ENCODE data around the gene PDCD6IP. TPM values are rescaled to one million over a fixed set of nuclear protein-coding genes. Genes with fewer than 3 reads are reported as not detected.

The PDCD6IP gene
- total and polyA plus RNA-seq, 7 donors, result 30.6 to 152 (median 116) TPM

DNA sequence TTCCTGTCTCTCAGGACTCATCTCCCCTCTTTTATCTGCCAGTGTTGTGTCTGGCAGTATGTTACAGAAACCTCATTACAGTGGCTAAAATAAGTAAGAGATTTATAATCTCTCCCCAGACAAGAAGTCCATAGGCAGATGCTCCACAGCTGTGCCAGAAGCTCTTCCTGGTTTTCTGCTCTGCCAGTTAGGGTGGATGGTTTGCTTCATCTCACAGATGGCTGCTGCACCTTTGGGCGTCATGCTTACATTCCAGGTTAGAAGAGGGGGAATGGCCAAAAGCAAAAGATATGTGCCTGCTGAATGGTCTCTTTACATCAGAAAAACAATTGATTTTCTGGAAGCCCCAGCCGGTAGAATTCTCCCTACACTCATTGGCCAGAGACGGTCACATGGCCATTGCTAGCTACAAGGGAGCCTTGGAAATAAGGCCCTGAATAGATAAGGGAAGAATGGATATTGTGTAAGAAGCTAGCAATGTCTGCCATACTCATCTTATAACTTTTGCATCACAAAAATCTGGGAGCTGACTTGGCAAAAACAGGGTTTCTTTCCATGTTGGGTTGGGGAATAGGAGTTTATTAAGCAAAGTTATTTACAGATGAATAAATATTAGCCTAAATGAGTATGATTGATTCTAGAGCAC, 91.1 kb downstream of the PDCD6IP start:
- H3K27me3 ChIP-seq (ENCODE audit: insufficient read depth in 3 of 3, low read length in 2 of 3), result no peaks in the 10 kb centered on the region
- ATAC-seq (no peak), DNase-seq (no peak)
- no peak overlapping the region for H3K4me3 ChIP-seq
- 63 to 78% (median 68%) methylated on average over 3 of the region's 3 CpGs for WGBS, 3 donors
- TF ChIP-seq, protein P1, sequence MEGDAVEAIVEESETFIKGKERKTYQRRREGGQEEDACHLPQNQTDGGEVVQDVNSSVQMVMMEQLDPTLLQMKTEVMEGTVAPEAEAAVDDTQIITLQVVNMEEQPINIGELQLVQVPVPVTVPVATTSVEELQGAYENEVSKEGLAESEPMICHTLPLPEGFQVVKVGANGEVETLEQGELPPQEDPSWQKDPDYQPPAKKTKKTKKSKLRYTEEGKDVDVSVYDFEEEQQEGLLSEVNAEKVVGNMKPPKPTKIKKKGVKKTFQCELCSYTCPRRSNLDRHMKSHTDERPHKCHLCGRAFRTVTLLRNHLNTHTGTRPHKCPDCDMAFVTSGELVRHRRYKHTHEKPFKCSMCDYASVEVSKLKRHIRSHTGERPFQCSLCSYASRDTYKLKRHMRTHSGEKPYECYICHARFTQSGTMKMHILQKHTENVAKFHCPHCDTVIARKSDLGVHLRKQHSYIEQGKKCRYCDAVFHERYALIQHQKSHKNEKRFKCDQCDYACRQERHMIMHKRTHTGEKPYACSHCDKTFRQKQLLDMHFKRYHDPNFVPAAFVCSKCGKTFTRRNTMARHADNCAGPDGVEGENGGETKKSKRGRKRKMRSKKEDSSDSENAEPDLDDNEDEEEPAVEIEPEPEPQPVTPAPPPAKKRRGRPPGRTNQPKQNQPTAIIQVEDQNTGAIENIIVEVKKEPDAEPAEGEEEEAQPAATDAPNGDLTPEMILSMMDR (IDR thresholded peaks at IDR 0.05), result no peak
- no peaks in the 10 kb centered on the region for H3K36me3 ChIP-seq (ENCODE audit: insufficient read depth in 1 of 2, low read depth in 1 of 2)
- H3K4me1 ChIP-seq, result no peaks in the 10 kb centered on the region
- H3K9me3 ChIP-seq, result no peaks in the 10 kb centered on the region
- no peak overlapping the region for H3K27ac ChIP-seq
- intact Hi-C loops (cut with DNase I), result loop anchor here (5.0 to 10.0 kb wide), 3 partner anchors 495 to 795 kb away; no protein-coding TSS in a partner anchor

DNA sequence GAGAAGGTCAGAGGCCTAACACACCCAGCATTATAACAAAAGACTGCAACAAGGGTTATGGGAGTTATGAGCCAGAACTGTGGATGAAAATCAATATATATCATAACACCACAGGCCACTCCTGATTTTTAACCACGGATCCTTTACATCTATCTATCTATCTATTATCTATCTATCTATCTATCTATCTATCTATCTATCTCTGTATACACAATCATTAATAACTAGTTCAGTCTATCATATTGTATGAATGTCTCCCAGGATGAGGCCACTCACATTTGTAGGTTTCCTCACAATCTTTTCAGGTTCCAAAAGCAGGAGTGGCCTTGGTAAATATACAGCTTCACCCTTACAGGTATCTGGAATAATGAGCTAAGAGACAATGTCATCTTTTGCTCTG, 94.2 kb downstream of the PDCD6IP start:
- no peak for ATAC-seq
- no peaks in the 10 kb centered on the region for H3K4me1 ChIP-seq
- no peak overlapping the region for H3K27ac ChIP-seq
- no peaks in the 10 kb centered on the region for H3K27me3 ChIP-seq (ENCODE audit: insufficient read depth in 3 of 3, low read length in 2 of 3)
- TF ChIP-seq, protein P1 (IDR thresholded peaks at IDR 0.05), result no peak
- H3K36me3 ChIP-seq (ENCODE audit: insufficient read depth in 1 of 2, low read depth in 1 of 2), result no peaks in the 10 kb centered on the region
- DNase-seq, result no peak
- WGBS, 3 donors, result 82 to 93% (median 86%) methylated on average over 1 of the region's 1 CpG
- no peaks in the 10 kb centered on the region for H3K9me3 ChIP-seq
- intact Hi-C loops (cut with DNase I), result no loop called here
- no peak overlapping the region for H3K4me3 ChIP-seq

DNA sequence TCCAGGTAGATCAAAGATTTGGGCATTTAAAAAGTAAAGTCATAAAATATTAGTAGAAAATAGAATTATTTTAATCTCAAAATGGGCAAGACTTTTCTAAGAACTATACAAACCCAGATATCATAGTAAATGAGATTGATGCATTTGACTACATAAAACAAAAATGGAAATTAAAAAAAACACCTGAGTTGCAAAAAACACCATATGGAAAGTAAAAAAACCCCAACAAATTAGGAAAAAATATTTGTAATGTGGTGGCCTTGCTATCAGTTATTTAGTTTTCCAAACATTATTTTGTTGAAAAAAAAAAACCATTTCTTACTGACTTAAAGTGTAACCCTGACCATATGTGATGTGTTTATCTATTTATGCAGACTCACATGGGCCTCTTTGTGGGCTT, 97.2 kb downstream of the PDCD6IP start:
- Histone ChIP-seq H3K36me3 (ENCODE audit: insufficient read depth in 1 of 2, low read depth in 1 of 2) (no peaks in the 10 kb centered on the region), H3K9me3 (no peaks in the 10 kb centered on the region), H3K4me3 (no peak overlapping the region), H3K27me3 (ENCODE audit: insufficient read depth in 3 of 3, low read length in 2 of 3) (no peaks in the 10 kb centered on the region), H3K4me1 (no peaks in the 10 kb centered on the region), H3K27ac (no peak overlapping the region)
- ATAC-seq, result no peak
- intact Hi-C loops (cut with DNase I), result no loop called here
- TF ChIP-seq, protein P1 (IDR thresholded peaks at IDR 0.05), result no peak
- no peak for DNase-seq

DNA sequence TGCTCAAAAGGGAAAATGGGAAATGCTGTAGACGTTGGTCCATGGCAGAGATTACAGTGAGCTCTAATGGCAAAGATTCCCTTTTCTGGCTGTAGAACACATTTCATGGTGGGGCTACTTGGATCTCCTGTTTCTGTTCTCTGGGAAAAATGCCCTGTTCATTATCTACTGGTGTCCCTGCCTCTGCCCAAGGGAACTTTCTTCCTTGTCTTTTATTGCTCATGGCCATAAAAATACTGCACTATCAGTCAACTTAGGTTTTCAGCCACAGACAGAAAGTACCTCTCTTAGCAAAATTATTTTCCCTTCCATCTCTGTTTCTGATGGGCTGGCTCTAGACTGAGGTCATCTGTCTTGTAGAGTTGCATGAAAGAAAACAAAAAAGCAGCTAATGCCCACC, 98.9 kb downstream of the PDCD6IP start:
- no peaks in the 10 kb centered on the region for H3K36me3 ChIP-seq (ENCODE audit: insufficient read depth in 1 of 2, low read depth in 1 of 2)
- no peaks in the 10 kb centered on the region for H3K27me3 ChIP-seq (ENCODE audit: insufficient read depth in 3 of 3, low read length in 2 of 3)
- intact Hi-C loops (cut with DNase I), result no loop called here
- H3K9me3 ChIP-seq, result no peaks in the 10 kb centered on the region
- no peak for DNase-seq
- no peaks in the 10 kb centered on the region for H3K4me1 ChIP-seq
- no peak overlapping the region for H3K27ac ChIP-seq
- no peak overlapping the region for H3K4me3 ChIP-seq
- no peak for ATAC-seq
- TF ChIP-seq, protein P1 (IDR thresholded peaks at IDR 0.05), result no peak
- WGBS, 3 donors, result 13 to 36% (median 21%) methylated on average over 1 of the region's 1 CpG

DNA sequence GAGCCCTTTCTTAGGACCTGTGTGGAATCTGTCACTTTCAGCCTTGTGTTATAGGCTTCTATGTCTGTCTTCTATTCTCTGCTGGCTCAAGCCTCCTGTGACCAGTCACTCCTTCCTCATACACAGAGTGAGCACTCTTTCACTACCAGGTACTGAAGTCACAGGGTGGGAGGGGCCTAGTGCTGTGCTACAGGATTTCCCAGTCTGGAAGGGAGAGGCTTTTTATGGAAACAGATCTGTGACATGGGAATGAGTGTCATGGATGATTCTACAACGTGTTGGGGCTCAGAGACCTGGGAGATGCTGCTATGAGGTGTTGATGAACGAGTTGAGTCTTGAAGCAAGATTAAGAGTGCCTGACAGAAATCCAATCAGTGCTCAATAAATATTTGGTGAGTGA, 100.5 kb downstream of the PDCD6IP start:
- ATAC-seq (no peak), DNase-seq (no peak)
- Histone ChIP-seq H3K27ac (no peak overlapping the region), H3K36me3 (ENCODE audit: insufficient read depth in 1 of 2, low read depth in 1 of 2) (no peaks in the 10 kb centered on the region), H3K27me3 (ENCODE audit: insufficient read depth in 3 of 3, low read length in 2 of 3) (no peaks in the 10 kb centered on the region), H3K9me3 (no peaks in the 10 kb centered on the region), H3K4me3 (no peak overlapping the region), H3K4me1 (no peaks in the 10 kb centered on the region)
- WGBS, 3 donors, result 67 to 74% (median 68%) methylated on average over 2 of the region's 2 CpGs
- TF ChIP-seq, protein P1 (IDR thresholded peaks at IDR 0.05), result no peak
- intact Hi-C loops (cut with DNase I), result no loop called here

Data from psoas muscle (tissue), 8 donors.